Stomach (tissue), 9 donors: Measurements from ENCODE around the gene LRP11. TPM values are rescaled to one million over a fixed set of nuclear protein-coding genes. Genes with fewer than 3 reads are reported as not detected.

ENCODE experiments used
- DNase-seq, 2 donors: peaks; one replicate each; pipeline versions ENCODE4 v3.0.0 to v3.0.0-alpha.2; 2013 to 2019
- H3K27ac ChIP-seq, 5 donors: fragments of 200-600 bp in 4 of 5; sonication (generic) in 4 of 5; one replicate each; pipeline ENCODE4 v1.5.1; 2013 to 2019; ENCODE audit warnings: mild to moderate bottlenecking in 1 of 5, moderate library complexity in 1 of 5
- H3K27me3 ChIP-seq, 3 donors: fragments of 200-600 bp; sonication (generic); one replicate each; pipeline ENCODE4 v1.5.1; 2017 to 2019; ENCODE audit warnings: mixed run types in 1 of 3
- H3K36me3 ChIP-seq, 4 donors: fragments of 200-600 bp; sonication (generic); 1 replicate in 3 of 4; 2 replicates in 1 of 4; pipeline ENCODE4 v1.5.1; 2016 to 2019
- H3K4me1 ChIP-seq, 4 donors: fragments of 200-600 bp; sonication (generic); one replicate each; pipeline ENCODE4 v1.5.1; 2016 to 2019
- H3K4me3 ChIP-seq, 4 donors: fragments of 200-600 bp; sonication (generic) in 3 of 4; one replicate each; pipeline ENCODE4 v1.5.1; 2016 to 2019; ENCODE audit warnings: mild to moderate bottlenecking in 1 of 4
- H3K9me3 ChIP-seq, 4 donors: fragments of 200-600 bp; sonication (generic); one replicate each; pipeline ENCODE4 v1.5.1; 2016 to 2019
- EP300 ChIP-seq: sonication (generic); formaldehyde crosslinking; IDR thresholded peaks from one replicate; pipeline ENCODE4 v1.6.1; 2017; ENCODE audit warnings: antibody characterized with exemption
- POLR2A ChIP-seq, 4 donors: fragments of 450-650 bp; IDR thresholded peaks; one replicate each; pipeline ENCODE4 v1.6.1; 2016; ENCODE audit warnings: antibody characterized with exemption in 4 of 4, control low read depth in 2 of 4, mild to moderate bottlenecking in 1 of 4, moderate library complexity in 1 of 4
- POLR2AphosphoS5 ChIP-seq, 3 donors: sonication (generic); formaldehyde crosslinking; IDR thresholded peaks; one replicate each; pipeline ENCODE4 v1.6.1; 2016; ENCODE audit warnings: antibody characterized with exemption in 3 of 3
- WGBS, 5 donors: extraction: QIAGEN DNeasy Blood & Tissue Kit in 3 of 5; methylation state at CpG; one replicate each; pipeline versions ENCODE4 v1.1.5 to v1.1.7; 2013 to 2018; 5-methylcytosine and 5-hydroxymethylcytosine counted together
- intact Hi-C: fragments of 100-400 bp; cut with DNase I; formaldehyde crosslinking; loops from one replicate; pipeline ENCODE4 v1.15.1; 2023; ENCODE audit warnings: low total_unique reads
- polyA plus RNA-seq, 3 donors: library from polyadenylated mRNA; stranded (reverse); fragments of 200-250 nt; gene quantifications; one replicate each; pipeline ENCODE4 v1.2.3, GENCODE V29; 2013
- total RNA-seq, 5 donors: library from RNA; depleted of rRNA; stranded (reverse); fragments of >200 nt; gene quantifications; one replicate each; pipeline versions ENCODE4 v1.1.0 to v1.2.3, GENCODE V29; 2014 to 2016
- TF ChIP-seq, protein P1 (sequence below), 7 experiments: fragments of 450-650 bp in 4 of 7; fragments of 200-600 bp in 3 of 7; sonication (generic) in 3 of 7; IDR thresholded peaks; one replicate each; pipeline ENCODE4 v1.5.1; 2016 to 2019; ENCODE audit warnings: antibody characterized with exemption in 7 of 7, control low read depth in 2 of 7, mild to moderate bottlenecking in 1 of 7
- donor health status: healthy with polysubstance abuse.
- donor health status: Bipolar disorder and iron deficiency.
- donor health status: healthy.

Gene LRP11
- total and polyA plus RNA-seq, 8 donors: 1.8 to 80.8 (median 12.8) TPM

DNA sequence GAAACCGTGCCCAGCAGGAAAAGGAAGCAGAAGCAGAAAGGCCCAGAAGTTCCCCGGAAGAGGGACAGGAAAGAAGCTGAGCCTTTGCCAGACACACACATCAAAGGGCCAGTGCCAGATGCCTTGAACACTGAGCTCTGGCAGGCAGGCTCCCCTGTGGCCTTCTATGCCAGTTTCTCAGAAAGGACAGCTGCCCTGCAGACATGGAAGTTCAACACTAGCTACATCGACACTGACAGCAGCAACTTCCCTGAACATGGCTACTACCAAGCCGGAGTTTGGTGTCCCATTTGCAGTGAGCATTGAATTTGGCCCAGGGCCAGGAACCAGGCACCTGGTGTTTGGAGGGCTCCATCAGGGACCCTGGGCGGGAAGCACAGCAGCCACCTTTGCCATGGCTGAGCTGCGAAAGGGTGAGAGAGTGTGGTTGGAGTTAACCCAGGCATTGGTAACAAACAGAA lies 41.8 kb upstream of the LRP11 start:
- no peak for TF ChIP-seq EP300
- no peak for TF ChIP-seq POLR2AphosphoS5 (IDR thresholded peaks at IDR 0.05)
- no peak for TF ChIP-seq POLR2A (IDR thresholded peaks at IDR 0.05)
- TF ChIP-seq, protein P1, sequence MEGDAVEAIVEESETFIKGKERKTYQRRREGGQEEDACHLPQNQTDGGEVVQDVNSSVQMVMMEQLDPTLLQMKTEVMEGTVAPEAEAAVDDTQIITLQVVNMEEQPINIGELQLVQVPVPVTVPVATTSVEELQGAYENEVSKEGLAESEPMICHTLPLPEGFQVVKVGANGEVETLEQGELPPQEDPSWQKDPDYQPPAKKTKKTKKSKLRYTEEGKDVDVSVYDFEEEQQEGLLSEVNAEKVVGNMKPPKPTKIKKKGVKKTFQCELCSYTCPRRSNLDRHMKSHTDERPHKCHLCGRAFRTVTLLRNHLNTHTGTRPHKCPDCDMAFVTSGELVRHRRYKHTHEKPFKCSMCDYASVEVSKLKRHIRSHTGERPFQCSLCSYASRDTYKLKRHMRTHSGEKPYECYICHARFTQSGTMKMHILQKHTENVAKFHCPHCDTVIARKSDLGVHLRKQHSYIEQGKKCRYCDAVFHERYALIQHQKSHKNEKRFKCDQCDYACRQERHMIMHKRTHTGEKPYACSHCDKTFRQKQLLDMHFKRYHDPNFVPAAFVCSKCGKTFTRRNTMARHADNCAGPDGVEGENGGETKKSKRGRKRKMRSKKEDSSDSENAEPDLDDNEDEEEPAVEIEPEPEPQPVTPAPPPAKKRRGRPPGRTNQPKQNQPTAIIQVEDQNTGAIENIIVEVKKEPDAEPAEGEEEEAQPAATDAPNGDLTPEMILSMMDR (IDR thresholded peaks at IDR 0.05): no peak
- Histone ChIP-seq H3K36me3 (no peaks in the 10 kb centered on the region), H3K27me3 (no peaks in the 10 kb centered on the region), H3K4me3 (no peak overlapping the region), H3K4me1 (no peaks in the 10 kb centered on the region), H3K9me3 (peaks cover 0 to 12% (median 8%) of the 10 kb centered on the region in 4 donors), H3K27ac (no peak overlapping the region)
- no peak for DNase-seq
- intact Hi-C loops: no loop called here
- WGBS, 5 donors: 84 to 91% (median 86%) methylated on average over 6 of the region's 6 CpGs

DNA sequence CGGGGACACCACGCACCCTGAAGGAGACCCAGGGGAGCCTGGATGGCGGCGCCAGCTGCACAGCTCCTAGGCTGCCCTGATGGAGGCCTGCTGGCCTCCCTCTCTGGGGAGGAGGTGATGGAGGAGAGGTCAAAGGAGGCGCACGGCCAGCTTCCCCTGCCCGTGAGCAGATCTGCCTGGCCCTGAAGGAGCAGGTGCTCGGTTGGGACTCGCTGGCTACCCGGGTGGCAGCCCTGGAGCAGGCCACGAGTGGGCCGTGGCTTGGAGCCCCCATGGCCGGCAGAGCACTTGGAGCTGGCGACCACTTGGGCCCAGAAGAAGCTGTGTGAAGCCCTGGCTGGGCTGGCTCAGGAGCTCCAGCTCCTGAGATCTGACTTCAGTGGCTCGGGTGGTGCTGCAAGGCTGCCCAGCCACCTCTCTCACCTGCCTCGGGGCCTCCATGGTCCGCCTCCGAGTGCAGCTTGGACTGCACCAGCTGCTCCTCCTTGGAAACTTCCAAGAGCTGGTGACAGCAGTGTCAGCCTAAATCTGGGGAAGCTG lies 41.3 kb upstream of the LRP11 start:
- no peak for DNase-seq
- WGBS, 5 donors: 88 to 95% (median 92%) methylated on average over 13 to 18 of the region's 18 CpGs
- intact Hi-C loops: no loop called here

DNA sequence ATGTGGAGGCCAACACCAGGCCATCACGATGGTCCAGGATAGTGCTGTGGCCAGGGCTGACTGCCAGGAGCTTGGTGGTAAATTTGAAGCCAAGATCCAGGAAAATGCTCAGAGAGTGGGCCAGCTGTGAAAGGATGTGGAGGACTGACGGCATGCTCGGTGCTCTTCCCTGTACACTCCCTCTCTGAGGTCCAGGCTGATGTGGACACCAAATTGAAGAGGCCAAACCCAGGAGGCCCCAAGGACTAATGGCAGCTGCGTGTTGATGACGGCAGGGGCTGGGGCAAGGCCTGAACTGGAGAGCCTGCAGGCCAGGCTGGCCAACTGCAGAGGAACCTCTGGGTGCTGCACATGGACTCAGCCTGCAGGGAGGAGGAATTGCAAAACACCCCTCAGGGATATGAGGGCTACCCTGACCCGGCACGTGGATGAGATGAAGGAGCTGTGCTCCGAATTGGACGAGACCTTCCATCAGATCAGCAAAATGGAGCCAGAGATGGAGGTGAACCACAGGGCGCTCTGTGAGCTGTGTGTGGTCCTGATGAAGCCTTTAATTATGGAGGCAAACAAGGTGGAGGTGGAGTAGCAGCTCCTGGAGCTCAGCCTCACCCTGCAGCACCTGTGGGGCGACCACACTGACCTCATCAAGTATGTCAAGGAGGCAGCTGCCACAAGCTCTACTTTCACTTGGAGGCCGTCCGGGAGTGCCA lies 40.7 kb upstream of the LRP11 start:
- no peak overlapping the region for H3K27ac ChIP-seq
- peaks cover 0 to 12% (median 8%) of the 10 kb centered on the region in 4 donors for H3K9me3 ChIP-seq
- H3K27me3 ChIP-seq: no peaks in the 10 kb centered on the region
- intact Hi-C loops: no loop called here
- 83 to 90% (median 88%) methylated on average over 11 to 13 of the region's 13 CpGs for WGBS, 5 donors
- H3K4me3 ChIP-seq: no peak overlapping the region
- TF ChIP-seq, protein P1 (IDR thresholded peaks at IDR 0.05): no peak
- TF ChIP-seq EP300: no peak
- TF ChIP-seq POLR2A (IDR thresholded peaks at IDR 0.05): no peak
- TF ChIP-seq POLR2AphosphoS5 (IDR thresholded peaks at IDR 0.05): no peak
- DNase-seq: no peak
- no peaks in the 10 kb centered on the region for H3K4me1 ChIP-seq
- no peaks in the 10 kb centered on the region for H3K36me3 ChIP-seq

More for the DNA sequence above, 41.3 kb upstream of the LRP11 start:
- TF ChIP-seq POLR2AphosphoS5 (IDR thresholded peaks at IDR 0.05) (no peak), POLR2A (IDR thresholded peaks at IDR 0.05) (no peak), EP300 (no peak)
- TF ChIP-seq, protein P1 (IDR thresholded peaks at IDR 0.05): no peak
- Histone ChIP-seq H3K27me3 (no peaks in the 10 kb centered on the region), H3K36me3 (no peaks in the 10 kb centered on the region), H3K27ac (no peak overlapping the region), H3K4me1 (no peaks in the 10 kb centered on the region), H3K9me3 (peaks cover 0 to 12% (median 8%) of the 10 kb centered on the region in 4 donors), H3K4me3 (no peak overlapping the region)

DNA sequence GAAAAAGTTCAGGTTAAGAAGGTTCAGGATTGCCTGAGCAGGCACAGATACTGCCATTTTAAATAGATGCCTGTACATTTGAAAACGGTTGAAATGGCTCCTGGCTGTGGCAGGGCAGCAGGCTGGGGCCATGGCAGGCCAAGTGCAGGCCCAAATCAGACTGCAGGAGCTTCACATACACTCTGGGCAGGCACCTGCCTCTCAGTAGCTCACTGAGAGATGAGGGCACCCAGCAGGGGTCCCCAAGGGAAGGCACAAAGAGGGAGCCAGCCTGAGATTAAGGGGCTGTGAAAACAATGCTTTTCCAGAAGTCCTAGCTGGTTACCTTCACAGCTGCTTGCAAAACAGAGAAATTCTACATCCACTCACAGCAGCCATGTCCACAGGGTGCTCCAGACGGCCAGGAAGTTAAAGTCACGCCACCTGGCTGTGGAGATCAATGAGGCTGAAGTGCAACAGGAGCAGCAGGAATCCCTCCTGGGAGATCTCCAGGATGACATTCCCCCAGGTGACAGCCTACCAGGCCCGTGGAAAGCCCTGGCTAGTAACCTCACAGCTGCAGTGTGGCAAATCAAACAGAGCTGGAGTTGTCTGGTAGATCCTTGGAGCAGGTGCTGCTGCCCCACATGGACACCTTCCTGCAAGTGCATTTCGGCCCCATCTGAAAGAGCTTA lies 39.9 kb upstream of the LRP11 start:
- intact Hi-C loops: no loop called here
- H3K27me3 ChIP-seq: no peaks in the 10 kb centered on the region
- TF ChIP-seq POLR2AphosphoS5 (IDR thresholded peaks at IDR 0.05): no peak
- TF ChIP-seq EP300: no peak
- TF ChIP-seq, protein P1 (IDR thresholded peaks at IDR 0.05): no peak
- peaks cover 0 to 12% (median 8%) of the 10 kb centered on the region in 4 donors for H3K9me3 ChIP-seq
- no peak overlapping the region for H3K4me3 ChIP-seq
- 62 to 68% (median 66%) methylated on average over 5 of the region's 5 CpGs for WGBS, 5 donors
- no peak overlapping the region for H3K27ac ChIP-seq
- no peak for DNase-seq
- no peaks in the 10 kb centered on the region for H3K4me1 ChIP-seq
- H3K36me3 ChIP-seq: no peaks in the 10 kb centered on the region
